Endothelial cell (in vitro differentiated cells): Measurements from ENCODE around the gene PC. TPM values are rescaled to one million over a fixed set of nuclear protein-coding genes. Genes with fewer than 3 reads are reported as not detected.

Experiments
- DNase-seq: peaks from one replicate; pipeline ENCODE4 v3.0.0; 2021; ENCODE audit warnings: low spot score
- H3K27ac Mint-ChIP-seq: one replicate; pipeline ENCODE4 v1.8.0; 2021; ENCODE audit warnings: mixed read lengths, inconsistent platforms; ENCODE audit not compliant: unreplicated experiment
- H3K27me3 Mint-ChIP-seq: one replicate; pipeline ENCODE4 v1.8.0; 2021; ENCODE audit warnings: mild to moderate bottlenecking, moderate library complexity, mixed read lengths, inconsistent platforms; ENCODE audit not compliant: unreplicated experiment
- H3K36me3 Mint-ChIP-seq: one replicate; pipeline ENCODE4 v1.8.0; 2021; ENCODE audit warnings: mild to moderate bottlenecking, low read depth, mixed read lengths, inconsistent platforms; ENCODE audit not compliant: unreplicated experiment
- H3K4me1 Mint-ChIP-seq: one replicate; pipeline ENCODE4 v1.8.0; 2021; ENCODE audit warnings: mild to moderate bottlenecking, mixed read lengths, inconsistent platforms; ENCODE audit not compliant: unreplicated experiment
- H3K4me3 Mint-ChIP-seq: one replicate; pipeline ENCODE4 v1.8.0; 2021; ENCODE audit warnings: mild to moderate bottlenecking, mixed read lengths, inconsistent platforms; ENCODE audit not compliant: unreplicated experiment
- H3K9me3 Mint-ChIP-seq: one replicate; pipeline ENCODE4 v1.8.0; 2021; ENCODE audit warnings: mixed read lengths, inconsistent platforms; ENCODE audit not compliant: unreplicated experiment
- total RNA-seq: library from RNA; stranded (reverse); fragmentation: NEBNext Ultra II Directional; extraction: Animal tissue kit (Norgen Biotek cat#: 25700); gene quantifications from one replicate; pipeline ENCODE4 v1.2.1, GENCODE V29; 2021; ENCODE audit not compliant: unreplicated experiment
- TF ChIP-seq, protein P1 (sequence below): fragments of 200-600 bp; sonication (generic); IDR thresholded peaks from one replicate; pipeline ENCODE4 v1.5.0; 2021; ENCODE audit warnings: antibody characterized with exemption; ENCODE audit not compliant: unreplicated experiment

Gene PC
- total RNA-seq, 1 donor from 2014 or later: 5.8 TPM

- Mint-ChIP-seq H3K4me1 (peaks cover 11% of the 10 kb centered on the region), H3K27me3 (peaks cover 26% of the 10 kb centered on the region), H3K9me3 (no peaks in the 10 kb centered on the region), H3K4me3 (no peak overlapping the region), H3K36me3 (peaks cover 12% of the 10 kb centered on the region), H3K27ac (no peak overlapping the region)
- TF ChIP-seq, protein P1, sequence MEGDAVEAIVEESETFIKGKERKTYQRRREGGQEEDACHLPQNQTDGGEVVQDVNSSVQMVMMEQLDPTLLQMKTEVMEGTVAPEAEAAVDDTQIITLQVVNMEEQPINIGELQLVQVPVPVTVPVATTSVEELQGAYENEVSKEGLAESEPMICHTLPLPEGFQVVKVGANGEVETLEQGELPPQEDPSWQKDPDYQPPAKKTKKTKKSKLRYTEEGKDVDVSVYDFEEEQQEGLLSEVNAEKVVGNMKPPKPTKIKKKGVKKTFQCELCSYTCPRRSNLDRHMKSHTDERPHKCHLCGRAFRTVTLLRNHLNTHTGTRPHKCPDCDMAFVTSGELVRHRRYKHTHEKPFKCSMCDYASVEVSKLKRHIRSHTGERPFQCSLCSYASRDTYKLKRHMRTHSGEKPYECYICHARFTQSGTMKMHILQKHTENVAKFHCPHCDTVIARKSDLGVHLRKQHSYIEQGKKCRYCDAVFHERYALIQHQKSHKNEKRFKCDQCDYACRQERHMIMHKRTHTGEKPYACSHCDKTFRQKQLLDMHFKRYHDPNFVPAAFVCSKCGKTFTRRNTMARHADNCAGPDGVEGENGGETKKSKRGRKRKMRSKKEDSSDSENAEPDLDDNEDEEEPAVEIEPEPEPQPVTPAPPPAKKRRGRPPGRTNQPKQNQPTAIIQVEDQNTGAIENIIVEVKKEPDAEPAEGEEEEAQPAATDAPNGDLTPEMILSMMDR: no peak
- no peak for DNase-seq
Observed at GRCh38 chr11:66847461-66848232, 110.5 kb downstream of the PC start.

- Mint-ChIP-seq H3K4me3 (no peak overlapping the region), H3K36me3 (peaks cover 10% of the 10 kb centered on the region), H3K27me3 (peaks cover 24% of the 10 kb centered on the region), H3K27ac (no peak overlapping the region), H3K9me3 (no peaks in the 10 kb centered on the region), H3K4me1 (peaks cover 17% of the 10 kb centered on the region)
- no peak for DNase-seq
- TF ChIP-seq, protein P1: no peak
Observed at GRCh38 chr11:66846671-66847091, 111.5 kb downstream of the PC start.

DNA sequence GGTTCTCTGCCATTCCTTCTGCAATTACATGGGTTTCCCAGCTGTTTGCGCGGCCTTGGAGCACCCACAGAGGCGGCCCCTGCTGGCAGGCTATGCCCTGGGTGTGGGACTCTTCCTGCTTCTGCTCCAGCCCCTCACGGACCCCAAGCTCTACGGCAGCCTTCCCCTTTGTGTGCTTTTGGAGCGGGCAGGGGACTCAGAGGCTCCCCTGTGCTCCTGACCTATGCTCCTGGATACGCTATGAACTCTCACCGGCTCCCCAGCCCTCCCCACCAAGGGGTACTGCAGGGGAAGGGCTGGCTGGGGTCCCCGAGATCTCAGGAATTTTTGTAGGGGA lies 112.3 kb downstream of the PC start:
- TF ChIP-seq, protein P1: no peak
- peaks cover 17% of the 10 kb centered on the region for H3K4me1 Mint-ChIP-seq
- peaks cover 22% of the 10 kb centered on the region for H3K27me3 Mint-ChIP-seq
- no peaks in the 10 kb centered on the region for H3K9me3 Mint-ChIP-seq
- no peak overlapping the region for H3K27ac Mint-ChIP-seq
- no peak for DNase-seq
- no peak overlapping the region for H3K4me3 Mint-ChIP-seq
- H3K36me3 Mint-ChIP-seq: peaks cover 10% of the 10 kb centered on the region

- peak overlapping the region; percentile 57 for H3K4me3 Mint-ChIP-seq
- peaks cover 19% of the 10 kb centered on the region for H3K4me1 Mint-ChIP-seq
- TF ChIP-seq, protein P1: no peak
- no peak for DNase-seq
- peaks cover 16% of the 10 kb centered on the region for H3K36me3 Mint-ChIP-seq
- no peaks in the 10 kb centered on the region for H3K9me3 Mint-ChIP-seq
- H3K27ac Mint-ChIP-seq: no peak overlapping the region
- peaks cover 27% of the 10 kb centered on the region for H3K27me3 Mint-ChIP-seq
Observed at GRCh38 chr11:66845143-66845875, 112.9 kb downstream of the PC start.
